ENCODE measurements around the gene MAP6D1.

The MAP6D1 gene

DNA sequence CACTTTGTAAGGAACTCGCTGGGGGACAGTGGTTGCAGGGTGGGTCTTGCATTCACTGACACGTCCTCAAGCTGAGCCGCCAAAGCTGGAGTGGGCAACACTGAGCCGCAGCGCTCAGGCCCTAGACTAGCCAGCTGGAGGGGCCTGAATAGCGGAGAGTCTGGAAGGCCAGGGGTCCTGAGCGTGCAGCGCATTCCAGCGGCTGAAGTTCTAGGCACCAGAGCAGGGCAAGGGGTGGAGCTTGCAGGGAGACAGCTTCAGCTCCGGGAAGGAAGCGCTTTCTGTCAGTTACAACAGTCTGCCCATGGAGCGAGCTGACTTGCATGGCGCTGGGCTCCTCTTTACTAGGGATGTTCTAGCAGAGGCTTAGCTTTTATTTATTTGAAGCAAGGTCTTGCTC, 2.7 kb downstream of the MAP6D1 start:
- no peak for DNase-seq

DNA sequence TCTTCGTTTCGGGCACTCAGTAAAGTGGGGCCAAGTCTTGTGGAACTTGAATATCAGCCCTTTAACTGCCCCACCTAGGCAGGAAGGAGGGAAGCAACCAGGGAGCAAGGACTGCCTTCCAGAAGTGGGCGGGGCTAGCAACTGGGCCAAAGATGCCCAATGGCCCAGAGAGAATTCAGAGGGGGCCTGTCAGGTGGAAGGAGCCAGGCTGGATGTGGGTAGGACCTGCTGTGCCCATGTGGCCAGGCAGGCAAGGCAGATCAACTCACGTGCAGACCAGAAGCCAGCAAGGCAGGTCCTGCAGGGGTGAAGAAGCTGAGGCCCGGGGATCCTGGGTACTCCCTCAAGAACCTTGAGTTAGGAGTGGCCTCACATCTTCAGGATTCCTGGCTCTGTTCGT, 5.5 kb downstream of the MAP6D1 start:
- DNase-seq: no peak

- no peak for DNase-seq
Observed at GRCh38 chr3:183818706-183819624, 6.4 kb downstream of the MAP6D1 start.

DNA sequence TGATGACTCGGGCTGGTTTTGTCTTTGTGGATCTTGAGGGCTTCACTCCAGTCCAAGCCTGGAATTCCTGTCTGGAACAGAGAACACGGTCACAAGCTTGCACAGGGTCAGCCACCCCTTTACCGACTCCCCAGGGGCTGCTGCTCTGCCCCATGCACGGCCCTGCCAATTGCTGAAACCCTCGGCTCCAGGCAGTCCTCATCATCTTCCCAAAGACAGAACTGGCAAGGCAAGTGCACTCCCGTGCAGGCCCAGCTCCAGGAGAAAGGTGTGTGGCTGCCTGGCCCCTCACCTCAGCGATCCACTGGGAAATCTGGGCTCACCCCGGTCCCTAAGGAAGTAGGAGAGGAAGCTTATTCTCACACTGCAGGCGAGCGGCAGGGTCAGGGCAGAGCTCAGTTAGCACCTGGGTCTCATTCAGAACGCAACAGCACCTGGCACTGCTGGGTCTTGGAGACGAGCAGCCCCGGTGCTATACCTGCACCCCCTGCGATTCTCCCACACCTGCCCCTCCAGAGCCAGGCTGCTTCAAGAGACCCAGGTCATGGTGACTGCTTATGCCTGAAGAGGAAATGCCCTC, 7.2 kb downstream of the MAP6D1 start:
- DNase-seq: no peak

GRCh38 chr3:183817639-183818038, 7.7 kb downstream of the MAP6D1 start:
- no peak for DNase-seq

DNA sequence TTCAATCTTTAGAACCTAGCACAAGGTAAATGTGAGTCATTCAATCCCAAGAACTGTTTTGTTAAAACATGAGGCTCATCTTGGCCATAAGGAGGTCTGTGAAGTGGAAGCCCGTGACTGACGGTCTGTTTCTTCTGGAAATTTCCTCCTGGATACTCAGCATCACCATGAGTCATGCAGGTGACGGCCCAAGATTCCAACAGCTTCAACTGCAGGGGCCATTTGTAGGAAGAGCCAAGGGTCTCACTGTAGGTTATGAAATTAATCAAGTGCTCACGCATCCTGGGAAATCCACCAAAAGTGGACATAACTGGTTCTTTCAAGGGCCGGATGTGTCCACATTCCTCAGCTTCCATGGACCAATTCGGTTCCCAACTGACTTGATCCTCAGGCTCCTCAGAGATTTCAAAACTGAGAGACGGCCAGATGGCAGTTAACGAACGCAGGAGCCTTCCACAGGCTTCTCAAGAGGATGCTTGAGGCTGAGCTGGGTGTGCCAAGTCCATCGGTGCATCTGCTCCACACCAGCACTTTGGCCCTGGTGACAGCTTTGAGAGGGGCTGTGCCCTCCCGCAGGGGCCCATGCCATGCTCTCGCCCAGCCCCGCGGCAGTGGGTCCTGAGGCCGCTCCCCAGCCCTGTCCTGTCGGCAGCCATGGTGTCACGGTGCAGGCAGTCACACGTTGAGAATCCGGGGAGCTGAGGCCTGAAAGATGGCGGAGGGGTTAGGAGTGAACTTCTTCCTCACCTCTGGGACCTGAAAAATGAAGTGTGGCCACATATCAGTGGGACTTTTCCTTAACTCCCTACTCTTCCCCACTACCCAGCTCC, 8.5 kb downstream of the MAP6D1 start:
- no peak for DNase-seq

- no peak for DNase-seq
Observed at GRCh38 chr3:183815951-183816475, 9.4 kb downstream of the MAP6D1 start.

GRCh38 chr3:183815563-183815940, 9.8 kb downstream of the MAP6D1 start:
- DNase-seq: no peak

DNA sequence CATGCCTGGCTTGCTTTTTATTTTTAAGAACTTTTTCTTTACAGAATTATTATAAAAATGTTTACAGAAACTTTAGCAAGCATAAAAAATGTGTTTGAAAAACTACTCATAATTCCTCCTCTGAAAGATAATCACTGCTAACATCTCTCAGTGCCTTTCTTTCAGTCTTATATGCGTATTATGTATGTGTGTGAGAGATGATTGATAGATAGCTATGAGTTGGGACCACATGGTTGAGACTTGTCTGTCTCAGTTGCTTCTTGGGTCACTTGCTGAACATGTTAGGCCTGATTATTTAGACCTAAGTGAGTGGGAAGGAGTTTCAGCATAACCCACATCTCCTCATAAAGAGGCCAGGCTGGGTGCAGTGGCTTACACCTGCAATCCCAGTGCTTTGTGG, 11.1 kb downstream of the MAP6D1 start:
- DNase-seq: no peak

GRCh38 chr3:183812761-183813445, 12.5 kb downstream of the MAP6D1 start:
- no peak for DNase-seq

DNA sequence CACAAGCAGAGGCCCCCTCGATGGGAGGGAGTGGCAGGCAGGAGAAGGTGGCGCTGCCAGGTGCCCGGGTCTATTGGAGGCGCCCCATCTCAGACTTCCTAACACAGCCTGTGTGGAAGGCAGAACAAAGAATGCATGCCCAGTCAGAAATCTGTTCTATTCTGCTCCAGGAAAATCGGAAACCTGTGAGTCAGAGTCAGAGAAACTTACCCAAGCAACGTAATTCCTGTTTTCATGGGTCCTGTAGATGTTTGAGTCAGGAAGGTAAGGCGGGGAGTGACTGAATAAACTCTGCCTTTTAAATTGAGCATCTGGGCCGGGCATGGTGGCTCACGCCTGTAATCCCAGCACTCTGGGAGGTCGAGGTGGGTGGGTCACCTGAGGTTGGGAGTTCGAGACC, 13.7 kb downstream of the MAP6D1 start:
- DNase-seq: no peak

DNA sequence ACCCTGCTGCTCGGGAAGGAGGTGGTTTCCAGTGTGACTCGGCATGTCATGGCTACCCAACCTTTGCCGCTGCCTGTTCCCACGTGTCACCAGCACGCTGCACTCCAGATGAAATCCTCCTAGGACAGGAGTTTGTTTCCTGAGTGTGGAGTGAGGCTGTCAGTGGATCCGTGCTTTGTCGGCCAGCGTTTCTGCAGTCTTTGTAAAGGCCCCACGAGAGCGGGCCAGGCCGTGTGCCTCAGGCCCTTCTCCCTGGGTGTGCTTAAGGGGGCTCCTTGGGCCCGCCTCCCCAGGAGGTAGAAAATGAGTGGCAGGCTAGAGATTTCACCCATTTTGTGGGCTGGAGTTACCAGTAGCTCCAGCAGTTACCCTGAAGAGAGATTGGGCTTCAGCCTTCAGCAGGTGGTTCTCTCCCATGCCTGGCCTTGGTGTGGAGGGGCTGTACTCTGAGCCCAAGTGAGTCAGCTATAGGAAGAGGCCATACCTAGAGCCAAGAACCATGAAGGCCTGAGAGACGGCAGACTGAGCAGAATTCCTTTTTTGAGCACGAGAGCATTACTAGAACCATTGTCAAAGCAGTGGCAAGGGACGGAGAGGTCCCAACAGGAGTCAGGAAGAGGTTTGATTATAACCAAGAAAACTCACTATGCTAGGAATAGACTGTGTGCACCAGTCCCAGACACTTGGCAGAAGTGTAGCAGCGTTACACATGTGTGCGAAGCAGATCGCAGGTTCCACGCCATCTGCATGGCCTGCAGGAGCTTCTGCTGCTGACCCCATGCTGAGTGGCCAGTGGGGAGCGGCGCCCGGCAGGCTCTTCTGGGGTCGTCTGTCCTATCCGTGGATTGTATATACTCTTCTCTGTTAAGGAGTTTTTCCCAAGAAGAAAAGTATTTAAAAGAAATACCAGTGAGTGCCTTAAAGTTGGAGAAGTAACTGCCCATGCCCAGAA, 14.5 kb downstream of the MAP6D1 start:
- DNase-seq: no peak

GRCh38 chr3:183809270-183809669, 16.1 kb downstream of the MAP6D1 start:
- DNase-seq: no peak

DNA sequence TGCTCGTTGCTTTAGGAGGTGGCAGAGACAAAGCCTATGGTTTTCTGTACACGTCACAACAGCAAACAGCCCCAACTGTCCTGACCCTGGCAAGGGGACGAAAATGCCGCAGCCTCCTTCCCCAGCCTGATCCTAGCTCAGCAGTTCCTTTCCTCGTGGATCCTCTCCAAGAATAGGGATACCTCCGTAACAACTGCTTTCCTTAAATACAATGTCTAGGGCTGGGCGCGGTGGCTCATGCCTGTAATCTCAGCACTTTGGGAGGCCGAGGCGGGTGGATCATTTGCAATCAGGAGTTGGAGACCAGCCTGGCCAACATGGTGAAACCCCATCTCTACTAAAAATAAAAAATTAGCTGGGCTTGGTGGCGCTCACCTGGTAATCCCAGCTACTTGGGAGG, 17.0 kb downstream of the MAP6D1 start:
- no peak for DNase-seq

DNA sequence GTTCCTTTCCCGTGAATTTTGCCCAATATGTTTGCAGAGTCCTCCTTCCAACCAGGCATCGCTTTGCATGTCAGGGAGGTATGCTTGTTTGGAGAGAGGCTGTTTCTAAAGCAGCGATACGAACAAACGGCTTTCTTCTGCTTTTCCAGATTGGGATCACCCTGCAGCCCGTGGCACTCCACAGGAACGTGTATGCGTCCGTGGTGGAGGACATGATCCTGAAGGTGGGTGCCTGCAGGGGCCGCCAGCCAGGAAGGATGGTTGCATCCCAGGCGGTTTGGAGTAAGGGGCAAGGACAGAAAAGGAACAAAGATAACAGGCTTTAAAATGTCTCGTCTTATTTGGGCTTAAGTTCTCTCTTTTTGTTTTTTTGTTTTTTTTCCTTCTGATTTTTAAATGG, 17.5 kb downstream of the MAP6D1 start:
- DNase-seq: no peak

DNA sequence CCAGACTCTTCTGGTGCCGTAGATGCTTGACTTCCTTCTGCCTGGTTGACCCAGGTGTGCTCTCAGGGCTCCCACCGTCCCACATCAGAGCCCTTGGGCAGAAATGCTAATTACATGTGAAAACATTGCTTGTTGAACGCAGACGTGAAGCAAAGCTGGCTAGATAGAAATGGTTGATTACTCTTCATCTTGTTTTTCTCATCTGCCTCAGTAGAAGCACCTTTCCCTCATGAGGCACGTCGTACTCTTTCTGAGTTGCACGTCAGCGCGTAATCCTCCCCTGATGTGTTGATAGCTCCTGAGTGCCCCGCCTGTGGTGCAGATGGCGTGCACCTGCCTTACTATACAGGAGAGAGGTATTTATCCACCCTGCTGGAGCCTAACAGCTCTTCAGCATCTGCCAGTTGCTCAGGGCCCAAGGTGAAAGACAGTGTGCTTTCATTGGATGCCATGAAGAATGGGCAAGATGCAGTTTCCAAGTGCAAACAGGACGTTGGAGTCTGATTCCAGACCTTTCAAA, 18.1 kb downstream of the MAP6D1 start:
- no peak for DNase-seq

- no peak for DNase-seq
Observed at GRCh38 chr3:183802989-183803388, 22.4 kb downstream of the MAP6D1 start.

DNA sequence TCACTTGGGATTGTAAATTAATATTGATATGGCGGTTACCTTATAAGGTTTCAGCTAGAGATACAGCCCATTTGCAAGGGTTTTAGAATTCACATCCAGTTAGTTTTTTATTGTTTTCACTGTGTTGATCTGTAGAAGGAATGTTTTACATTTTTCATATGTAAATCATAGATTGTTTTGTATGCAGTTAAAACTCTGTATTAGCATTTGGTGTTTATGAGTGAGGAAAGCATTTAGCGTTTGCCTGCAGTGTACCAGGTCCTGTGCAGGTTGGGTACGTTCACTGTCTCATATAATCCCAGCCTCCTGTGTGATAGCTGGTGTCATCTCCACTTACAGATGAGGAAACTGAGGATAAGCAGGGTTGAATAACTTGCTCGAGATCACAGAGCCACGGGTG, 23.8 kb downstream of the MAP6D1 start:
- no peak for DNase-seq

GRCh38 chr3:183800243-183800863, 25.0 kb downstream of the MAP6D1 start:
- no peak for DNase-seq

DNA sequence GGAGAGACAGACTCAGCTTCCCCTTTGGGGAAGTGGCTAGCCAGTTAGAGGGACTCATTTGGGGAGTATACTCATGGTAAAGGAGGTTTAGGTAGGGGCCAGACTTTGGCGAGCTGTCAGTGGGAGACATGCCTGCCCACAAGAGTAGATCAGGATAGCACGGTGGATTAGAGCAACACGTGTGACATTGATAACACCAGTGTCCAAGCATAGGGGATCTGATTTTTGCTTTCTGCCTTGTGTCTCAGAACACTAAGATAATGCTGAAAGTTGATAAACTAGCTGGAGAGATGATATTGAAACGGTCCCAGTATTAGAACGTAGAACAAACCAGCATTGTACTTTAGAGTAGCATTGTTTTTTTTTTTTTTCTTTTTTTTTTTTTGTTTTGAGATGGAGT, 25.9 kb downstream of the MAP6D1 start:
- no peak for DNase-seq

DNA sequence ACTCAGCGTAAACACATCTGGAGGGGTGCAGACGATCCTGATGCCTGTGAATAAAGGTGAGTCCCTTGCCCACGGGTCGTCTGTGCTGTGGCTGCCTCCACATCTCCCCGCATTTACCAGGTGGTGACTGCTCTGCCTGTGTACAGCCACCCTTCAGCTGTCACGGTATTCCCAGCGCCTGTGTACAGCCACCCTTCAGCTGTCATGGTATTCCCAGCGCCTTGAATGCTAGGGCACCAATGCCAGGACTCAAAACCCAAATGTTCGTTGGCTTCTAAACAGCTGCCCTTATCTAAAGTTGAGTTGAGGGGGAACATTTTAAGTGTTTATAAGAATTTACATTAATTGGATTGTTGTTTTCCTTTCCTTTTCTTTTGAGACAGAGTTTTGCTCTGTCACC, 27.4 kb downstream of the MAP6D1 start:
- DNase-seq: no peak
